GM12801 (cell line): ENCODE measurements around the gene TMEM53.

Experiments used
- CTCF ChIP-seq: IDR thresholded peaks from one replicate; pipeline ENCODE4 v1.5.1; 2011; ENCODE audit warnings: control low read depth; ENCODE audit not compliant: insufficient read length; ENCODE audit errors: extremely low read depth

Gene TMEM53

GRCh38 chr1:44636083-44636687 lies 38.1 kb downstream of the TMEM53 start:
- TF ChIP-seq CTCF, result no peak

GRCh38 chr1:44635439-44635838 lies 38.8 kb downstream of the TMEM53 start:
- no peak for TF ChIP-seq CTCF

- no peak for TF ChIP-seq CTCF
These were observed 39.6 kb downstream of the TMEM53 start for GRCh38 chr1:44634606-44635189.

- TF ChIP-seq CTCF, result no peak
These were observed 41.7 kb downstream of the TMEM53 start for GRCh38 chr1:44632598-44632997.

- no peak for TF ChIP-seq CTCF
These were observed 42.4 kb downstream of the TMEM53 start for GRCh38 chr1:44631647-44632539.

GRCh38 chr1:44631333-44631646 lies 43.0 kb downstream of the TMEM53 start:
- no peak for TF ChIP-seq CTCF

GRCh38 chr1:44630116-44630515 lies 44.2 kb downstream of the TMEM53 start:
- no peak for TF ChIP-seq CTCF
